ENCODE data around the gene WT1. TPM values are rescaled to one million over a fixed set of nuclear protein-coding genes. Genes with fewer than 3 reads are reported as not detected.

Gene WT1
- total RNA-seq, 2 experiments from 2014 or later = not detected

DNA sequence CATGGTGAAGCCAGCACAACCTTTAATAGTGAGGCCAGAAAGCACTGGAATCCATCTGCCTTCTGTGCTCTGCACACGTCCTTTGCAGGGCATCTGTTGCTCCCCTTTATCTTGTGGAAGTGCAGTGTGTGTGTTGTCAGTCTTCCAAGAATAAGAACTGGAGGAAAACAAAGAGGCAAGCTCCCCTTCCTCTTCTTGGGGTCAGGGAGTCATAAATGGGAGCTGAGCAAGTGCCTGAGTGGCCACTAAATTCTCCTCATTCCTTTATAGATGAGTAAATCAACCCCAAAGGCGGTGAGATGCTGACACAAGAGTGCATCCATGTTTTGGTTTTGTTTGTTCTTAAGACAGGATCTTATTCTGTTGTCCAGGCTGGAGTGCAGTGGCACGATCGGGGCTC lies 38.3 kb downstream of the WT1 start:
- ChIA-PET POLR2A (no interaction called here), CTCF (no interaction called here)
- H3K27me3 Mint-ChIP-seq = peaks cover 7% of the 10 kb centered on the region
- no peak overlapping the region for H3K27ac Mint-ChIP-seq
- intact Hi-C loops (cut with micrococcal nuclease) = no loop called here
- ATAC-seq (no peak), DNase-seq (no peak)
- no peaks in the 10 kb centered on the region for H3K36me3 Mint-ChIP-seq (ENCODE audit: low read depth)
- peaks cover 2% of the 10 kb centered on the region for H3K9me3 Mint-ChIP-seq
- no peak overlapping the region for H3K4me3 Mint-ChIP-seq
- H3K4me1 Mint-ChIP-seq (ENCODE audit: low read depth) = no peaks in the 10 kb centered on the region
- TF ChIP-seq, protein P1, sequence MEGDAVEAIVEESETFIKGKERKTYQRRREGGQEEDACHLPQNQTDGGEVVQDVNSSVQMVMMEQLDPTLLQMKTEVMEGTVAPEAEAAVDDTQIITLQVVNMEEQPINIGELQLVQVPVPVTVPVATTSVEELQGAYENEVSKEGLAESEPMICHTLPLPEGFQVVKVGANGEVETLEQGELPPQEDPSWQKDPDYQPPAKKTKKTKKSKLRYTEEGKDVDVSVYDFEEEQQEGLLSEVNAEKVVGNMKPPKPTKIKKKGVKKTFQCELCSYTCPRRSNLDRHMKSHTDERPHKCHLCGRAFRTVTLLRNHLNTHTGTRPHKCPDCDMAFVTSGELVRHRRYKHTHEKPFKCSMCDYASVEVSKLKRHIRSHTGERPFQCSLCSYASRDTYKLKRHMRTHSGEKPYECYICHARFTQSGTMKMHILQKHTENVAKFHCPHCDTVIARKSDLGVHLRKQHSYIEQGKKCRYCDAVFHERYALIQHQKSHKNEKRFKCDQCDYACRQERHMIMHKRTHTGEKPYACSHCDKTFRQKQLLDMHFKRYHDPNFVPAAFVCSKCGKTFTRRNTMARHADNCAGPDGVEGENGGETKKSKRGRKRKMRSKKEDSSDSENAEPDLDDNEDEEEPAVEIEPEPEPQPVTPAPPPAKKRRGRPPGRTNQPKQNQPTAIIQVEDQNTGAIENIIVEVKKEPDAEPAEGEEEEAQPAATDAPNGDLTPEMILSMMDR (IDR thresholded peaks at IDR 0.05) = no peak

DNA sequence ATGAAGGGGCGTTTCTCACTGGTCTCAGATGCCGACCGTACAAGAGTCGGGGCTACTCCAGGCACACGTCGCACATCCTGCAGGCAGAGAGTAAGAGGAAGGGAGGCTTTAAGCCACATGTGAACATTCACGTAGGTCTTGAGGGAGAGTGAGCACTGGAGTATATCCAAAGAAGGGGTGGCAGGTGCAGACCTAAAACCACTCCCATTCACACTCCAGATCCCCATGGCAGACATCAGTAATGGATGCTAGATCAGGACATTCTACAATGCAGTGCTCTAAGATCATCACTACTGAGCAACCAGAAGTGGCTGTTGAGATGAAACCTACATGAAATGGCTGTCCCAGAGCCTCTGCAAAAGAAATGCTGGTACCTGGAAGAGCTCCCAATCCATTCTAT lies 39.0 kb downstream of the WT1 start:
- TF ChIP-seq, protein P1 (IDR thresholded peaks at IDR 0.05) = no peak
- DNase-seq (no peak), ATAC-seq (no peak)
- intact Hi-C loops (cut with micrococcal nuclease) = no loop called here
- H3K27me3 Mint-ChIP-seq = peaks cover 7% of the 10 kb centered on the region
- no peaks in the 10 kb centered on the region for H3K4me1 Mint-ChIP-seq (ENCODE audit: low read depth)
- H3K4me3 Mint-ChIP-seq = no peak overlapping the region
- ChIA-PET POLR2A (no interaction called here), CTCF (no interaction called here)
- peaks cover 2% of the 10 kb centered on the region for H3K9me3 Mint-ChIP-seq
- no peaks in the 10 kb centered on the region for H3K36me3 Mint-ChIP-seq (ENCODE audit: low read depth)
- no peak overlapping the region for H3K27ac Mint-ChIP-seq

GRCh38 chr11:32395127-32395526 lies 40.2 kb downstream of the WT1 start:
- intact Hi-C loops (cut with micrococcal nuclease) = no loop called here
- DNase-seq = no peak

DNA sequence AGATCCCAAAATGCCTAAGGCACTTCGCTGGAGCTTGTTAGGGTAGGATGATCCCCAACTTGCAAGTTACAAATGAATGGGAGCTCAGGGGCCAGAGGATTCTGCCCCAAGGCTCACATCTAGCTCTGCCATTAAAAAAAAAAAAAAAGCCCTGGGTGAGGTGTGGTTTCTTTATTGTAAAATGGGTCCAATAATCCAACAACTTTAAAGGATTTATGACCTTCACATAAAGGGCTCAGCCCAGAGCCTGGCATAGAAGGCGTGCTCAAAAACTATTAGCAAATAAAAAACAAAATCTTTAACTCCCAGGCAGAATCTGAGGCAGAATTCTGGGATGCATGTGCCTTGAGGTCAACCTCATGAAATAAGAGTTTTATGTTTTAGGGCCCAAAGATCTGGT lies 42.5 kb downstream of the WT1 start:
- Mint-ChIP-seq H3K27me3 (peaks cover 7% of the 10 kb centered on the region), H3K27ac (no peak overlapping the region), H3K36me3 (ENCODE audit: low read depth) (no peaks in the 10 kb centered on the region), H3K9me3 (no peaks in the 10 kb centered on the region), H3K4me1 (ENCODE audit: low read depth) (no peaks in the 10 kb centered on the region), H3K4me3 (no peak overlapping the region)
- intact Hi-C loops (cut with micrococcal nuclease) = no loop called here
- DNase-seq = no peak
- CTCF ChIA-PET = no interaction called here
- POLR2A ChIA-PET = no interaction called here
- TF ChIP-seq, protein P1 (IDR thresholded peaks at IDR 0.05) = no peak
- ATAC-seq = no peak

More at GRCh38 chr11:32395127-32395526, 40.2 kb downstream of the WT1 start:
- Mint-ChIP-seq H3K4me1 (ENCODE audit: low read depth) (no peaks in the 10 kb centered on the region), H3K27me3 (peaks cover 7% of the 10 kb centered on the region), H3K9me3 (no peaks in the 10 kb centered on the region), H3K27ac (no peak overlapping the region), H3K4me3 (no peak overlapping the region), H3K36me3 (ENCODE audit: low read depth) (no peaks in the 10 kb centered on the region)
- ChIA-PET POLR2A (no interaction called here), CTCF (no interaction called here)
- no peak for ATAC-seq
- TF ChIP-seq, protein P1 (IDR thresholded peaks at IDR 0.05) = no peak

GRCh38 chr11:32391956-32392553 lies 43.3 kb downstream of the WT1 start:
- intact Hi-C loops (cut with micrococcal nuclease) = no loop called here
- ATAC-seq (no peak), DNase-seq (no peak)
- no peaks in the 10 kb centered on the region for H3K9me3 Mint-ChIP-seq
- ChIA-PET POLR2A (no interaction called here), CTCF (no interaction called here)
- H3K27me3 Mint-ChIP-seq = peaks cover 7% of the 10 kb centered on the region
- no peak overlapping the region for H3K4me3 Mint-ChIP-seq
- TF ChIP-seq, protein P1 (IDR thresholded peaks at IDR 0.05) = no peak
- no peaks in the 10 kb centered on the region for H3K4me1 Mint-ChIP-seq (ENCODE audit: low read depth)
- H3K36me3 Mint-ChIP-seq (ENCODE audit: low read depth) = no peaks in the 10 kb centered on the region
- no peak overlapping the region for H3K27ac Mint-ChIP-seq

Data from activated CD8-positive, alpha-beta T cell treated with anti-CD3 and anti-CD28 coated beads for 36 hours (primary cell).